OCI-LY1 (cell line): ENCODE results near the gene MTUS2.

Experiments used
- CTCF ChIP-seq: fragments of 200-600 bp; sonication (generic), shearing (Covaris generic); IDR thresholded peaks from 2 replicates; pipeline ENCODE4 v1.5.1; 2017; ENCODE audit warnings: mild to moderate bottlenecking, antibody characterized with exemption, low read length, moderate library complexity, mixed read lengths
- EZH2 ChIP-seq: fragments of 200-600 bp; sonication (generic), shearing (Covaris generic); IDR thresholded peaks from 2 replicates; pipeline ENCODE4 v1.8.0; 2017; ENCODE audit warnings: borderline replicate concordance, mixed run types, mild to moderate bottlenecking, antibody characterized with exemption, low read length, moderate library complexity, mixed read lengths

- no peak for TF ChIP-seq CTCF
- no peak for TF ChIP-seq EZH2
Measured at GRCh38 chr13:28954419-28954725, 134.2 kb downstream of the MTUS2 start.
